H9 (cell line): Measurements from ENCODE around the gene MAPRE3. TPM values are rescaled to one million over a fixed set of nuclear protein-coding genes. Genes with fewer than 3 reads are reported as not detected.

Source experiments
- DNase-seq: peaks from one replicate; pipeline ENCODE4 v3.0.0-alpha.2; 2017
- H2AFZ ChIP-seq: one replicate; pipeline ENCODE4 v1.6.1; 2013; ENCODE audit warnings: mild to moderate bottlenecking, low read length, control low read depth, moderate library complexity
- H2AK5ac ChIP-seq: 2 replicates; pipeline ENCODE4 v1.6.1; 2013; ENCODE audit warnings: low read length, control low read depth, mixed read lengths; ENCODE audit not compliant: insufficient read length
- H2BK120ac ChIP-seq: one replicate; pipeline ENCODE4 v1.6.1; 2013; ENCODE audit warnings: low read depth, mild to moderate bottlenecking, low read length, control low read depth, inconsistent platforms; ENCODE audit not compliant: poor library complexity, severe bottlenecking
- H2BK12ac ChIP-seq: 2 replicates; pipeline ENCODE4 v1.6.1; 2013; ENCODE audit warnings: low read length, control low read depth, mixed read lengths, low read depth; ENCODE audit not compliant: insufficient read length
- H2BK15ac ChIP-seq: 2 replicates; pipeline ENCODE4 v1.6.1; 2013; ENCODE audit warnings: low read depth, low read length, control low read depth
- H2BK20ac ChIP-seq: one replicate; pipeline ENCODE4 v1.6.1; 2013; ENCODE audit warnings: low read depth, mild to moderate bottlenecking, low read length, control low read depth, inconsistent platforms; ENCODE audit not compliant: poor library complexity, severe bottlenecking
- H2BK5ac ChIP-seq: 2 replicates; pipeline ENCODE4 v1.6.1; 2013; ENCODE audit warnings: low read length, control low read depth, mixed read lengths; ENCODE audit not compliant: insufficient read length
- H3K14ac ChIP-seq: 2 replicates; pipeline ENCODE4 v1.6.1; 2013; ENCODE audit warnings: low read length, control low read depth; ENCODE audit not compliant: insufficient read depth
- H3K18ac ChIP-seq: 2 replicates; pipeline ENCODE4 v1.6.1; 2013; ENCODE audit warnings: low read depth, mild to moderate bottlenecking, mixed read lengths, low read length, control low read depth; ENCODE audit not compliant: insufficient read length
- H3K23ac ChIP-seq: 2 replicates; pipeline ENCODE4 v1.6.1; 2013; ENCODE audit warnings: low read length, control low read depth, mixed read lengths, low read depth; ENCODE audit not compliant: insufficient read length
- H3K23me2 ChIP-seq: 2 replicates; pipeline ENCODE4 v1.6.1; 2013; ENCODE audit warnings: low read depth, mild to moderate bottlenecking, mixed read lengths, low read length, control low read depth; ENCODE audit not compliant: insufficient read length, poor library complexity, severe bottlenecking
- H3K27ac ChIP-seq: 2 replicates; pipeline ENCODE4 v1.5.1; 2013; ENCODE audit warnings: low read length, control low read depth, mixed read lengths, low read depth; ENCODE audit not compliant: insufficient read length
- H3K27me3 ChIP-seq: 2 replicates; pipeline ENCODE4 v1.6.1; 2013; ENCODE audit warnings: low read length, control low read depth, inconsistent platforms; ENCODE audit not compliant: insufficient read depth
- H3K4ac ChIP-seq: 2 replicates; pipeline ENCODE4 v1.6.1; 2013; ENCODE audit warnings: low read depth, mild to moderate bottlenecking, control low read depth, inconsistent platforms, low read length, moderate library complexity
- H3K4me1 ChIP-seq: 2 replicates; pipeline ENCODE4 v1.6.1; 2013; ENCODE audit warnings: low read length, control low read depth, inconsistent platforms; ENCODE audit not compliant: insufficient read depth
- H3K4me2 ChIP-seq: 2 replicates; pipeline ENCODE4 v1.6.1; 2013; ENCODE audit warnings: low read length, control low read depth, mixed read lengths; ENCODE audit not compliant: insufficient read length, insufficient read depth
- H3K56ac ChIP-seq: 2 replicates; pipeline ENCODE4 v1.6.1; 2013; ENCODE audit warnings: low read depth, mild to moderate bottlenecking, mixed read lengths, low read length, control low read depth; ENCODE audit not compliant: insufficient read length
- H3K79me1 ChIP-seq: 2 replicates; pipeline ENCODE4 v1.6.1; 2013; ENCODE audit warnings: low read depth, mild to moderate bottlenecking, moderate library complexity, low read length, control low read depth, inconsistent platforms; ENCODE audit not compliant: insufficient read depth, poor library complexity, severe bottlenecking
- H3K79me2 ChIP-seq: 2 replicates; pipeline ENCODE4 v1.6.1; 2013; ENCODE audit warnings: low read length, control low read depth, inconsistent platforms; ENCODE audit not compliant: insufficient read depth
- H3K9ac ChIP-seq: 2 replicates; pipeline ENCODE4 v1.6.1; 2013; ENCODE audit warnings: low read length, control low read depth, mixed read lengths; ENCODE audit not compliant: insufficient read length; ENCODE audit errors: extremely low read depth
- H3K9me3 ChIP-seq: one replicate; pipeline ENCODE4 v1.6.1; 2013; ENCODE audit warnings: low read depth, low read length, inconsistent platforms; ENCODE audit not compliant: control insufficient read depth
- H3T11ph ChIP-seq: one replicate; pipeline ENCODE4 v1.6.1; 2013; ENCODE audit warnings: mild to moderate bottlenecking, low read length, control low read depth, inconsistent platforms
- H4K20me1 ChIP-seq: one replicate; pipeline ENCODE4 v1.6.1; 2013; ENCODE audit not compliant: control insufficient read depth, insufficient read length, insufficient read depth
- H4K5ac ChIP-seq: 2 replicates; pipeline ENCODE4 v1.6.1; 2013; ENCODE audit warnings: low read depth, mild to moderate bottlenecking, mixed read lengths, low read length, control low read depth; ENCODE audit not compliant: insufficient read length
- H4K8ac ChIP-seq: replicated peaks from 2 replicates; pipeline ENCODE4 v1.6.1; 2013; ENCODE audit warnings: low read length, control low read depth, mixed read lengths, low read depth; ENCODE audit not compliant: insufficient read length
- H4K91ac ChIP-seq: 2 replicates; pipeline ENCODE4 v1.6.1; 2013; ENCODE audit warnings: low read depth, mild to moderate bottlenecking, moderate library complexity, mixed read lengths, low read length, control low read depth; ENCODE audit not compliant: insufficient read length
- H3K27ac Mint-ChIP-seq, 3 experiments: 2 replicates in 2 of 3; 3 replicates in 1 of 3; pipeline ENCODE4 v1.8.0; 2020 to 2021; ENCODE audit warnings: mixed read lengths in 3 of 3, mild to moderate bottlenecking in 1 of 3, moderate library complexity in 1 of 3
- H3K27me3 Mint-ChIP-seq: 2 replicates; pipeline ENCODE4 v1.8.0; 2021; ENCODE audit warnings: low read depth, mild to moderate bottlenecking, moderate library complexity, mixed read lengths
- H3K36me3 Mint-ChIP-seq, 3 experiments: 2 replicates in 2 of 3; 3 replicates in 1 of 3; pipeline ENCODE4 v1.8.0; 2020 to 2021; ENCODE audit warnings: low read depth in 3 of 3, mixed read lengths in 3 of 3; ENCODE audit not compliant: insufficient read depth in 1 of 3
- H3K4me1 Mint-ChIP-seq, 2 experiments: 2 replicates each; pipeline ENCODE4 v1.8.0; 2020; ENCODE audit warnings: mixed read lengths in 2 of 2
- H3K4me3 Mint-ChIP-seq, 2 experiments: 2 replicates in 1 of 2; 3 replicates in 1 of 2; pipeline ENCODE4 v1.8.0; 2020 to 2021; ENCODE audit warnings: mild to moderate bottlenecking in 2 of 2, mixed read lengths in 2 of 2, moderate library complexity in 1 of 2
- H3K9me3 Mint-ChIP-seq, 2 experiments: 2 replicates in 1 of 2; 3 replicates in 1 of 2; pipeline ENCODE4 v1.8.0; 2020; ENCODE audit warnings: mild to moderate bottlenecking in 2 of 2, mixed read lengths in 2 of 2, moderate library complexity in 1 of 2
- WGBS: extraction: QIAGEN DNeasy Blood & Tissue Kit; methylation state at CpG from one replicate; pipeline ENCODE4 v1.1.7; 2013; ENCODE audit warnings: missing lambda C conversion rate, low lambda C conversion rate, mixed read lengths; ENCODE audit not compliant: insufficient read length; ENCODE audit errors: extremely low coverage; 5-methylcytosine and 5-hydroxymethylcytosine counted together
- total RNA-seq: library from RNA; stranded (reverse); gene quantifications from 2 replicates; pipeline ENCODE4 v1.2.1, GENCODE V29; 2021
- TF ChIP-seq, protein P1 (sequence below): fragments of 200-600 bp; sonication (generic); conservative IDR thresholded peaks from 3 replicates; pipeline ENCODE4 v1.8.0; 2021; ENCODE audit warnings: antibody characterized with exemption, mild to moderate bottlenecking

MAPRE3 gene
- total RNA-seq, 1 experiment from 2014 or later: 2.0 TPM

GRCh38 chr2:27000228-27000627, 29.8 kb downstream of the MAPRE3 start:
- H3K4me1 ChIP-seq: no peaks in the 10 kb centered on the region
- H2BK15ac ChIP-seq: no peak overlapping the region
- no peak overlapping the region for H3K9ac ChIP-seq
- no CpG with 5 or more reads among the region's 4 CpGs for WGBS
- no peaks in the 10 kb centered on the region for H3K79me1 ChIP-seq
- Mint-ChIP-seq H3K27me3 (peaks cover 7% of the 10 kb centered on the region), H3K27ac (peak overlapping the region in 2 of 3 experiments; percentile 7 to 58; a peak in 3 of 7 replicates), H3K36me3 (no peaks in the 10 kb centered on the region; a peak in 1 of 7 replicates), H3K4me3 (no peak overlapping the region), H3K9me3 (no peaks in the 10 kb centered on the region; a peak in 1 of 5 replicates), H3K4me1 (peaks cover 4 to 8% of the 10 kb centered on the region in 2 experiments; a peak in 3 of 4 replicates)
- H3T11ph ChIP-seq: no peak overlapping the region
- H2AFZ ChIP-seq: no peak overlapping the region
- H3K18ac ChIP-seq: no peak overlapping the region
- H2AK5ac ChIP-seq: no peak overlapping the region
- no peak overlapping the region for H3K4ac ChIP-seq
- no peak overlapping the region for H4K8ac ChIP-seq
- H4K20me1 ChIP-seq: peaks cover 2% of the 10 kb centered on the region
- H3K9me3 ChIP-seq: no peaks in the 10 kb centered on the region
- H3K4me2 ChIP-seq: no peak overlapping the region
- H2BK20ac ChIP-seq: no peak overlapping the region
- H2BK120ac ChIP-seq: no peak overlapping the region
- no peak overlapping the region for H3K14ac ChIP-seq
- H4K91ac ChIP-seq: no peak overlapping the region
- DNase-seq: no peak
- H3K23ac ChIP-seq: no peak overlapping the region
- H3K27ac ChIP-seq: no peak overlapping the region
- no peak overlapping the region for H2BK5ac ChIP-seq
- no peak overlapping the region for H3K56ac ChIP-seq
- H4K5ac ChIP-seq: no peak overlapping the region
- no peaks in the 10 kb centered on the region for H3K23me2 ChIP-seq
- no peaks in the 10 kb centered on the region for H3K79me2 ChIP-seq
- TF ChIP-seq, protein P1, sequence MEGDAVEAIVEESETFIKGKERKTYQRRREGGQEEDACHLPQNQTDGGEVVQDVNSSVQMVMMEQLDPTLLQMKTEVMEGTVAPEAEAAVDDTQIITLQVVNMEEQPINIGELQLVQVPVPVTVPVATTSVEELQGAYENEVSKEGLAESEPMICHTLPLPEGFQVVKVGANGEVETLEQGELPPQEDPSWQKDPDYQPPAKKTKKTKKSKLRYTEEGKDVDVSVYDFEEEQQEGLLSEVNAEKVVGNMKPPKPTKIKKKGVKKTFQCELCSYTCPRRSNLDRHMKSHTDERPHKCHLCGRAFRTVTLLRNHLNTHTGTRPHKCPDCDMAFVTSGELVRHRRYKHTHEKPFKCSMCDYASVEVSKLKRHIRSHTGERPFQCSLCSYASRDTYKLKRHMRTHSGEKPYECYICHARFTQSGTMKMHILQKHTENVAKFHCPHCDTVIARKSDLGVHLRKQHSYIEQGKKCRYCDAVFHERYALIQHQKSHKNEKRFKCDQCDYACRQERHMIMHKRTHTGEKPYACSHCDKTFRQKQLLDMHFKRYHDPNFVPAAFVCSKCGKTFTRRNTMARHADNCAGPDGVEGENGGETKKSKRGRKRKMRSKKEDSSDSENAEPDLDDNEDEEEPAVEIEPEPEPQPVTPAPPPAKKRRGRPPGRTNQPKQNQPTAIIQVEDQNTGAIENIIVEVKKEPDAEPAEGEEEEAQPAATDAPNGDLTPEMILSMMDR: no peak
- no peak overlapping the region for H2BK12ac ChIP-seq
- no peaks in the 10 kb centered on the region for H3K27me3 ChIP-seq
